ENCODE measurements around the gene SULT1A2.
"Not testable (repeated sequence)": the region's sequence is repeated elsewhere in the genome, so short reads cannot be mapped to it uniquely, and the experiment has no call there.

Gene SULT1A2

DNA sequence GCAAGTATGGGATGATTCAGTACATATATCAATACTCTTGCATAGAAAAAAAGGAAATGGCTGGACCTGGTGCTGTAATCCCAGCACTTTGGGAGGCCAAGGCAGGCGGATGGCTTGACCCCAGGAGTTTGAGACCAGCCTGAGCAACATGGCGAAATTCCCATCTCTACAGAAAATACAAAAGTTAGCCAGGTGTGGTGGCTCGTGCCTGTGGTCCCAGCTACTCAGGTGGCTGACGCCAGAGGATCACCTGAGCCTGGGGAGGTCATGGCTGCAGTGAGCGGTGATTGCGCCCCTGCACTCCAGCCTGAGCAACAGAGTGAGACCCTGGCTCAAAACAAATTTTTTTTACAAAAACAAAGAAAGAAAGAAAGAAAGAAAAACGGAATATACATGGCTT is 50.2 kb downstream of the SULT1A2 start:
- no peak for DNase-seq (ENCODE audit: low spot score)
- TF ChIP-seq, protein P1, sequence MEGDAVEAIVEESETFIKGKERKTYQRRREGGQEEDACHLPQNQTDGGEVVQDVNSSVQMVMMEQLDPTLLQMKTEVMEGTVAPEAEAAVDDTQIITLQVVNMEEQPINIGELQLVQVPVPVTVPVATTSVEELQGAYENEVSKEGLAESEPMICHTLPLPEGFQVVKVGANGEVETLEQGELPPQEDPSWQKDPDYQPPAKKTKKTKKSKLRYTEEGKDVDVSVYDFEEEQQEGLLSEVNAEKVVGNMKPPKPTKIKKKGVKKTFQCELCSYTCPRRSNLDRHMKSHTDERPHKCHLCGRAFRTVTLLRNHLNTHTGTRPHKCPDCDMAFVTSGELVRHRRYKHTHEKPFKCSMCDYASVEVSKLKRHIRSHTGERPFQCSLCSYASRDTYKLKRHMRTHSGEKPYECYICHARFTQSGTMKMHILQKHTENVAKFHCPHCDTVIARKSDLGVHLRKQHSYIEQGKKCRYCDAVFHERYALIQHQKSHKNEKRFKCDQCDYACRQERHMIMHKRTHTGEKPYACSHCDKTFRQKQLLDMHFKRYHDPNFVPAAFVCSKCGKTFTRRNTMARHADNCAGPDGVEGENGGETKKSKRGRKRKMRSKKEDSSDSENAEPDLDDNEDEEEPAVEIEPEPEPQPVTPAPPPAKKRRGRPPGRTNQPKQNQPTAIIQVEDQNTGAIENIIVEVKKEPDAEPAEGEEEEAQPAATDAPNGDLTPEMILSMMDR (IDR thresholded peaks at IDR 0.05; ENCODE audit: poor library complexity, severe bottlenecking): no peak
- H3K9me3 ChIP-seq (ENCODE audit: severe bottlenecking): no peaks in the 10 kb centered on the region
- H3K36me3 ChIP-seq (ENCODE audit: low read depth): no peaks in the 10 kb centered on the region
- no peak overlapping the region for H3K4me3 ChIP-seq (ENCODE audit: severe bottlenecking)
- H3K27ac ChIP-seq (ENCODE audit: poor library complexity, severe bottlenecking): no peak overlapping the region
- ATAC-seq (ENCODE audit: low read depth): no peak
- H3K27me3 ChIP-seq (ENCODE audit: insufficient read depth, poor library complexity, severe bottlenecking): no peaks in the 10 kb centered on the region
- peaks cover 3% of the 10 kb centered on the region for H3K4me1 ChIP-seq (ENCODE audit: insufficient read depth, poor library complexity, severe bottlenecking)

DNA sequence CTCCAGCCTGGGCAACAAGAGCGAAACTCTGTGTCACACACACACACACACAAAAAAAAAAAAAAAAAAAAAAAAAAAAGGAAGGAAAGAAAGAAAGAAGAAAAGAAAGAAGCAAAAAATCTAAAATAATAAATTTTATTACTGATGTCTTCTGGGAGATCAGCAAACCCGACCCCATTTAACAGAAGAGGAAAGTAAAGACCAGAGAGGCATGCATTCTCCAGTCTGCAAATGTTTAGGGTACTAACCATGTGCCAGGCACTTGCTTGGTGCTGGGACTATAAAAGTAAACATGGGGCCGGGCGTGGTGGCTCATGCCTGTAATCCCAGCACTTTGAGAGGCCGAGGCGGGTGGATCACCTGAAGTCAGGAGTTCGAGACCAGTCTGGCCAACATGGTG is 50.9 kb downstream of the SULT1A2 start:
- not testable (repeated sequence) for H3K4me3 ChIP-seq (ENCODE audit: severe bottlenecking); H3K4me1 ChIP-seq (ENCODE audit: insufficient read depth, poor library complexity, severe bottlenecking); ATAC-seq (ENCODE audit: low read depth); H3K27me3 ChIP-seq (ENCODE audit: insufficient read depth, poor library complexity, severe bottlenecking); H3K9me3 ChIP-seq (ENCODE audit: severe bottlenecking); DNase-seq (ENCODE audit: low spot score); H3K27ac ChIP-seq (ENCODE audit: poor library complexity, severe bottlenecking); H3K36me3 ChIP-seq (ENCODE audit: low read depth)

DNA sequence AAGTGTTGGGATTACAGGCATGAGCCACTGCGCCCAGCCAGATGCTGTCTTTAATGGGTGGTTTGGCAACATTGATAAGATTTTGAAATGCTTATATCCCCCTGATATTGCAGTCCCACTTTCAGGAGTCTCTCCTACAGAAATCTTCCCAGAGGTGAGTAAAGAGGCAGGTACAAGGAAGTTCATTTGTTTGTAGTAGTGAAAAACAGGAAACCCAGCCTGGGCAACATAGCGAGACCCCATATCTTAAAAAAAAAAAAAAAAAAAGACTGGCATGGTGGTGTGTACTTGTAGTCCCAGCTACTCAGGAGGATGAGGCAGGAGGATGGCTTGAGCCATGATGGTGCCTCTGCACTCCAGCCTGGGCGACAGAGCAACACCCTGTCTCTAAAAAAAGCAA is 51.9 kb downstream of the SULT1A2 start:
- H3K27ac ChIP-seq (ENCODE audit: poor library complexity, severe bottlenecking): no peak overlapping the region
- DNase-seq (ENCODE audit: low spot score) (no peak), ATAC-seq (ENCODE audit: low read depth) (no peak)
- H3K4me1 ChIP-seq (ENCODE audit: insufficient read depth, poor library complexity, severe bottlenecking): peaks cover 3% of the 10 kb centered on the region
- no peak overlapping the region for H3K4me3 ChIP-seq (ENCODE audit: severe bottlenecking)
- H3K36me3 ChIP-seq (ENCODE audit: low read depth): no peaks in the 10 kb centered on the region
- no peaks in the 10 kb centered on the region for H3K9me3 ChIP-seq (ENCODE audit: severe bottlenecking)
- no peaks in the 10 kb centered on the region for H3K27me3 ChIP-seq (ENCODE audit: insufficient read depth, poor library complexity, severe bottlenecking)
- TF ChIP-seq, protein P1 (IDR thresholded peaks at IDR 0.05; ENCODE audit: poor library complexity, severe bottlenecking): no peak

DNA sequence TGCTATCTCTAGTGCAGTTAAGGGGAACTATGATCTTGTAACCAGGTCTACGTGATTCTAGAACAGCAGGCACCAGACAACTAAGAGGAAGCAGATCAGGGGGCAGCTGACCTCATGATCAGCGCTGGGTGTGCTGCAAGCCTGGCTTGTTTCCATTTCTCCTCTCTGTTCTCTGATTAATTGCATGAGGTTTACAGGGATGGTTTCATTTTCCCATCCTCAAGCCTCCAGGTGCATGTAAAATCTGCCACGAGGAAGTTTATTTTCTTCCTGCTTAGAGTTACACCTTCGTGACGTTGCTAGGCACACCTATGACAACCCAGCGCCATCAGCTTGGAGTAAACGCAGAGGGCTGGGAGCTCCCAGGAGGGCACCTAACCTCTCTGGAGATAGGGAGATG is 53.8 kb downstream of the SULT1A2 start:
- TF ChIP-seq, protein P1 (IDR thresholded peaks at IDR 0.05; ENCODE audit: poor library complexity, severe bottlenecking): no peak
- H3K4me1 ChIP-seq (ENCODE audit: insufficient read depth, poor library complexity, severe bottlenecking): peaks cover 8% of the 10 kb centered on the region
- no peak overlapping the region for H3K27ac ChIP-seq (ENCODE audit: poor library complexity, severe bottlenecking)
- H3K36me3 ChIP-seq (ENCODE audit: low read depth): no peaks in the 10 kb centered on the region
- no peaks in the 10 kb centered on the region for H3K27me3 ChIP-seq (ENCODE audit: insufficient read depth, poor library complexity, severe bottlenecking)
- ATAC-seq (ENCODE audit: low read depth) (peak; percentile 36; the same call in 2 of the 3 replicates), DNase-seq (ENCODE audit: low spot score) (no peak)
- H3K4me3 ChIP-seq (ENCODE audit: severe bottlenecking): no peak overlapping the region
- H3K9me3 ChIP-seq (ENCODE audit: severe bottlenecking): no peaks in the 10 kb centered on the region

DNA sequence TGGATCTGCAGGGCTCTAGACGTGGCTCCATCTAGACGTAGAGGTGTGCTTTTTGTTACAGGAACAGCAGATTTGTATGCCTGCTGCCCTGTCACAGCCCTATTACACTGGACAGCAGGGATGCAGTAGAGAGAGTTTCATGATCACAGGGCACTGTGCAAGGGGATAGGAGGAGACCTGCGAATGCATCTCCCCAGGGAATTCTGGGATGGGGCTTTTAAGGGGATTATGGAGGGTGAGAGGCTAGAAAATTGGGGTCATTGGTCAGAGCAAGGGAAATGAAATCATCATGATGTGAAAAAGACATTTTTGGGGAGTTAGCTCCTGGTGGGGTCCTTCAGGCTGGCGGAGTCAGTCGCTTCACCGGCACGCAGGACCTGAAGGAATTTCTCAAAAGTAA is 54.2 kb downstream of the SULT1A2 start:
- H3K9me3 ChIP-seq (ENCODE audit: severe bottlenecking): no peaks in the 10 kb centered on the region
- no peaks in the 10 kb centered on the region for H3K27me3 ChIP-seq (ENCODE audit: insufficient read depth, poor library complexity, severe bottlenecking)
- peaks cover 8% of the 10 kb centered on the region for H3K4me1 ChIP-seq (ENCODE audit: insufficient read depth, poor library complexity, severe bottlenecking)
- H3K4me3 ChIP-seq (ENCODE audit: severe bottlenecking): no peak overlapping the region
- no peak for DNase-seq (ENCODE audit: low spot score)
- H3K27ac ChIP-seq (ENCODE audit: poor library complexity, severe bottlenecking): no peak overlapping the region
- TF ChIP-seq, protein P1 (IDR thresholded peaks at IDR 0.05; ENCODE audit: poor library complexity, severe bottlenecking): no peak
- no peaks in the 10 kb centered on the region for H3K36me3 ChIP-seq (ENCODE audit: low read depth)
- no peak for ATAC-seq (ENCODE audit: low read depth)

Measured in RWPE2 (cell line).